Measurements from ENCODE around the gene KRTAP9-7. TPM values are rescaled to one million over a fixed set of nuclear protein-coding genes. Genes with fewer than 3 reads are reported as not detected.

The KRTAP9-7 gene
- polyA plus RNA-seq, 2 donors = not detected

- no peak overlapping the region for H3K4me3 ChIP-seq (ENCODE audit: low read depth in 1 of 2, low read length in 2 of 2)
- no peaks in the 10 kb centered on the region for H3K36me3 ChIP-seq (ENCODE audit: control insufficient read depth in 2 of 2, insufficient read depth in 2 of 2, low read length in 1 of 2)
- H3K9me3 ChIP-seq (ENCODE audit: control insufficient read depth in 2 of 2, insufficient read depth in 1 of 2, low read depth in 1 of 2, low read length in 1 of 2) = no peaks in the 10 kb centered on the region
- H3K27me3 ChIP-seq (ENCODE audit: control insufficient read depth in 1 of 2, insufficient read depth in 2 of 2, low read length in 2 of 2) = no peaks in the 10 kb centered on the region
- 82 to 89% methylated on average over 6 of the region's 6 CpGs for WGBS, 2 donors
- no peak overlapping the region for H3K27ac ChIP-seq (ENCODE audit: low read depth in 2 of 2, low read length in 1 of 2)
- H3K4me1 ChIP-seq (ENCODE audit: control insufficient read depth in 2 of 2, insufficient read depth in 2 of 2, low read length in 1 of 2) = peaks cover 2 to 8% of the 10 kb centered on the region in 2 donors
These were observed 50.1 kb downstream of the KRTAP9-7 start for GRCh38 chr17:41325611-41326010.

Other genes starting within 250 kb of the KRTAP9-7 start
- under 1 TPM in 1 of 2 donors, not detected in 1; 0.09 TPM for gene KRTAP1-5, start 248.5 kb upstream of the KRTAP9-7 start, polyA plus RNA-seq
- not detected for gene KRTAP1-4, start 245.5 kb upstream of the KRTAP9-7 start, polyA plus RNA-seq
- not detected for gene KRTAP1-3, start 240.8 kb upstream of the KRTAP9-7 start, polyA plus RNA-seq
- under 1 TPM; 0.04 to 0.16 TPM for gene KRTAP1-1, start 234.2 kb upstream of the KRTAP9-7 start, polyA plus RNA-seq
- not detected for gene KRTAP2-1, start 228.4 kb upstream of the KRTAP9-7 start, polyA plus RNA-seq
- not detected for gene KRTAP2-2, start 220.5 kb upstream of the KRTAP9-7 start, polyA plus RNA-seq
- under 1 TPM in 1 of 2 donors, not detected in 1; 0.10 TPM for gene KRTAP2-3, start 215.6 kb upstream of the KRTAP9-7 start, polyA plus RNA-seq
- not detected for gene KRTAP2-4, start 209.8 kb upstream of the KRTAP9-7 start, polyA plus RNA-seq
- not detected for gene KRTAP4-7, start 191.5 kb upstream of the KRTAP9-7 start, polyA plus RNA-seq
- not detected for gene KRTAP4-8, start 177.6 kb upstream of the KRTAP9-7 start, polyA plus RNA-seq
- gene KRTAP4-16, start 173.5 kb upstream of the KRTAP9-7 start, polyA plus RNA-seq = not detected
- gene KRTAP4-9, start 170.3 kb upstream of the KRTAP9-7 start, polyA plus RNA-seq = not detected
- gene KRTAP4-11, start 157.3 kb upstream of the KRTAP9-7 start, polyA plus RNA-seq = not detected
- not detected for gene KRTAP4-12, start 151.5 kb upstream of the KRTAP9-7 start, polyA plus RNA-seq
- gene KRTAP4-6, start 135.2 kb upstream of the KRTAP9-7 start, polyA plus RNA-seq = not detected
- gene KRTAP4-5, start 125.9 kb upstream of the KRTAP9-7 start, polyA plus RNA-seq = not detected
- not detected for gene KRTAP4-4, start 115.0 kb upstream of the KRTAP9-7 start, polyA plus RNA-seq
- gene KRTAP4-3, start 107.5 kb upstream of the KRTAP9-7 start, polyA plus RNA-seq = not detected
- gene KRTAP4-2, start 97.5 kb upstream of the KRTAP9-7 start, polyA plus RNA-seq = not detected
- gene KRTAP4-1, start 90.8 kb upstream of the KRTAP9-7 start, polyA plus RNA-seq = not detected
- gene KRTAP9-1, start 85.8 kb upstream of the KRTAP9-7 start, polyA plus RNA-seq = not detected
- not detected for gene KRTAP9-2, start 49.0 kb upstream of the KRTAP9-7 start, polyA plus RNA-seq
- gene KRTAP9-3, start 43.2 kb upstream of the KRTAP9-7 start, polyA plus RNA-seq = not detected
- gene KRTAP9-8, start 37.7 kb upstream of the KRTAP9-7 start, polyA plus RNA-seq = not detected
- not detected for gene KRTAP9-4, start 26.0 kb upstream of the KRTAP9-7 start, polyA plus RNA-seq
- gene KRTAP9-9, start 20.3 kb upstream of the KRTAP9-7 start, polyA plus RNA-seq = not detected
- gene KRTAP9-6, start 10.3 kb upstream of the KRTAP9-7 start, polyA plus RNA-seq = not detected
- not detected for gene KRTAP29-1, start 27.2 kb downstream of the KRTAP9-7 start, polyA plus RNA-seq
- not detected for gene KRTAP16-1, start 33.6 kb downstream of the KRTAP9-7 start, polyA plus RNA-seq
- gene KRTAP17-1, start 40.0 kb downstream of the KRTAP9-7 start, polyA plus RNA-seq = not detected
- 1 to 10 TPM in 1 of 2 donors, under 1 TPM in 1; 0.69 to 1.2 TPM for gene KRT33A, start 75.1 kb downstream of the KRTAP9-7 start, polyA plus RNA-seq
- under 1 TPM; 0.12 to 0.16 TPM for gene KRT33B, start 94.1 kb downstream of the KRTAP9-7 start, polyA plus RNA-seq
- under 1 TPM; 0.19 to 0.20 TPM for gene KRT34, start 106.6 kb downstream of the KRTAP9-7 start, polyA plus RNA-seq
- gene KRT31, start 121.9 kb downstream of the KRTAP9-7 start, polyA plus RNA-seq = 10 to 100 TPM in 1 of 2 donors, 1 to 10 TPM in 1; 3.8 to 16.7 TPM
- gene KRT37, start 148.9 kb downstream of the KRTAP9-7 start, polyA plus RNA-seq = not detected
- gene KRT38, start 165.3 kb downstream of the KRTAP9-7 start, polyA plus RNA-seq = under 1 TPM in 1 of 2 donors, not detected in 1; 0.02 TPM
- gene KRT32, start 191.7 kb downstream of the KRTAP9-7 start, polyA plus RNA-seq = 1 to 10 TPM; 1.9 to 8.5 TPM
- not detected for gene KRT35, start 205.5 kb downstream of the KRTAP9-7 start, polyA plus RNA-seq
- under 1 TPM; 0.07 to 0.10 TPM for gene KRT36, start 214.2 kb downstream of the KRTAP9-7 start, polyA plus RNA-seq
- over 10,000 TPM; 46,015 to 60,858 TPM for gene KRT13, start 229.9 kb downstream of the KRTAP9-7 start, polyA plus RNA-seq
- gene KRT15, start 243.2 kb downstream of the KRTAP9-7 start, polyA plus RNA-seq = 1,000 to 10,000 TPM; 1,457 to 2,808 TPM

Measured in esophagus (tissue), 2 donors.